Renal cortex interstitium (tissue), 11 donors: ENCODE measurements around the gene PIEZO2. TPM values are rescaled to one million over a fixed set of nuclear protein-coding genes. Genes with fewer than 3 reads are reported as not detected.
"Not testable (repeated sequence)": the region's sequence is repeated elsewhere in the genome, so short reads cannot be mapped to it uniquely, and the experiment has no call there.

ENCODE experiments used
- DNase-seq, 11 donors: peaks; one replicate each; pipeline ENCODE4 v3.0.0-alpha.2; 2013; ENCODE audit warnings: low read depth in 9 of 11, low spot score in 4 of 11; ENCODE audit errors: extremely low read depth in 1 of 11
- polyA plus RNA-seq, 3 donors: library from polyadenylated mRNA; unstranded; fragments of 120-200 nt; gene quantifications; one replicate each; pipeline ENCODE4 v1.2.1, GENCODE V29; 2013; ENCODE audit not compliant: insufficient read length in 3 of 3

PIEZO2 gene
- polyA plus RNA-seq, 3 donors, result 13.6 to 21.5 (median 17.9) TPM

- DNase-seq, result no peak
Observed at GRCh38 chr18:10847907-10848306, 301.5 kb downstream of the PIEZO2 start.

DNA sequence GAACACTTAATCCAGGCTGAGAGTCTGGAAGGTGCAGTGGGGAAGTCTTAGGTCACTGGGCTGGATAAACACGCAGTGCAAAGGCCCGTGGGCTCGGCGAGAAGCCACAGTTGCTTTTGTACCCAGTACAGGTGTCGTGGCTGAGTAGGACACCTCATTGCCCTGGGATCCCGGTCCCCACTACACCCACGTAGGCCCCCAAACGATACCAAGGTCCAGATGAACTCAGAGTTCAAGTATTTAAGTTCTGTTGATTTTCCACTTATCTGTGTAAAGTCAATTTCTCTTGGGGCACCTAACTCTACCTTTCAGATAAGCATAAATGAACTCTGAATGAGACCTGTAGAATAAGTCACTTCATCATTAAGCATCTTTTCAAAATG lies 302.0 kb downstream of the PIEZO2 start:
- DNase-seq, result no peak

GRCh38 chr18:10846657-10847407 lies 302.5 kb downstream of the PIEZO2 start:
- no peak for DNase-seq

DNA sequence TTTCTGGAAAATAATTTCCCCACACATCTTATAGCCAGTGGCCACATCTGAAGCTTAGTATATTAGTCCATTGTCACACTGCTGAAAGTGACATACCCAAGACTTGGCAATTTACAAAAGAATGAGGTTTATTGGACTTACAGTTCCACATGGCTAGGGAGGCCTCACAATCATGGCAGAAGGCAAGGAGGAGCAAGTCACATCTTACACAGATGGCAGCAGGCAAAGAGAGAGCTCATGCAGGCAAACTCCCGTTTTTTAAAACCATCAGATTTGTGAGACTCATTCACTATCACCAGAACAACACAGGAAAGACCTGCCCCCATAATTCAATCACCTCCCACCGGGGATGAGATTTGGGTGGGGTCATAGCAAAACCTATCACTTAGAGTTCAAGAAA lies 303.3 kb downstream of the PIEZO2 start:
- not testable (repeated sequence) for DNase-seq

DNA sequence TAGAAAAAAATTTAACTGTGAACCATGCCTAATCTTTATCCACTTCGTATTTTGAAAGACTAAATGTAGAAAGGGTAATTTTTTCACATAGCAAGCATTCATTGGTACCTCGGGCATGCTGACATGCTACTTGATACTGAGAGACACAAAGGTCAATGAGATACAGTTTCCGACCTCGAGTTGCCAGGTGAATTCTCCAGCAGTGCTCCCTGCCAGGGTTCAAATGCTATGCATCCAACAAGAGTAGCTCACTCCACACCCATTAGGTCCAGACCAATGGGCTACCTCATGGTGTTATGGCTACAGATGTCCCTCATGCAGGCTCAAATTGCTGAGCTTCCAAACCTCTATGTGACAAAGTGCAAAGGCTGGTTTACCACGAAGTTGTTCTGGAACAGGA lies 305.8 kb downstream of the PIEZO2 start:
- no peak for DNase-seq

- no peak for DNase-seq
Observed at GRCh38 chr18:10842861-10843260, 306.5 kb downstream of the PIEZO2 start.

DNA sequence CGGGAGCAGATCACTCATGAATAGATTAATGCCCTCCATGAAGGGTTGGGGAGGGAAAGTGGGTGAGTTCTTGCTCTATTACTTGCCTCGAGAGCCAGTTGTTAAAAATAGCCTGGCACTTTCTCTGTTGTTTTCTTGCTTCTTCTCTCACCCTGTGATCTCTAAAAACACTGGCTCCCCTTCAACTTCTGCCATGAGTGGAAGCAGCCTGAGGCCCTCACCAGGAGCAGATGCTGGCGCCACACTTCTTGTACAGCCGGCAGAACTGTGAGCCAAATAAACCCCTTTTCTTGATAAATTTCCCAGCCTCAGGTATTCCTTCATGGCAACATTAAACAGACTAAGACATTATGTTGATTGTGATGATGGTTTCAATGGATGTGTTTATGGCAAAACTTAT lies 307.0 kb downstream of the PIEZO2 start:
- DNase-seq, result no peak

GRCh38 chr18:10841203-10841602 lies 308.2 kb downstream of the PIEZO2 start:
- no peak for DNase-seq

DNA sequence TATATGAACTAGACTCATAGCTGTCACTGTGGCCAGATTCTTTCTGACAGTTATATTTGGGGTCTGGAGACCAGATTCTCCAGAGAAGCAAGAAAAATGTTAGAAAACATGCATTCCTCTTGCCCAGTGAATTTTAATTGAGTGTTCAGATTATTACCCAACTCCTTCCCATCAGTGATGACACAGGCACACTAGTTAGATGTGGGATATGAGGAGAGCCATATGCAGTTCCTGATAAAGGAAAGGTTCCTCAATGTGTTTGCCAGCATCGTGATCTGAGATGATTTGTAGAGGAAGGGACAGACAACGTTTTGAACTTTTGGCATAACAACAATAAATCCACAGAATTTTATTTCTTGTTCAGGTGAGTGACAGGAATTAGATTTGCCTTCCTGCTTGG lies 308.6 kb downstream of the PIEZO2 start:
- no peak for DNase-seq

- no peak for DNase-seq
Observed at GRCh38 chr18:10839421-10839820, 309.9 kb downstream of the PIEZO2 start.

DNA sequence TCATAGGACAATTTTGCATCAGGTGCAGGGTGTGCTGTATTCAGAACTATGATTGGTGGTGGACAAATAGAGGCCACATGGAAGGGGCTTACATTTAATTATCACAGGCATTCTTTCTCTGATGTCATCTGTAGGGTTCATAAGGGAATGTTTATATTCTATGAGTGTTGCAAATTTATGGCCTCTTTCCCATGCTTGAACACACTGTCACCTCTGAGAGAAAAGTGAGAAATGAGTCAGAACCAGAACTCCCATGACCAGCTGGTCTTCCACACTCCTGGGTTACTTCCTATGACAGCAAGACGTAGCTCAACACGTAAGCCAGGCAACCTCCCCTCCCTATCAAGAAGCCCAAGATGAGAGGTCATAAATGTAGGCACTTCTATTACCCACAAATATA lies 310.8 kb downstream of the PIEZO2 start:
- no peak for DNase-seq

- DNase-seq, result no peak
Observed at GRCh38 chr18:10834128-10834815, 315.1 kb downstream of the PIEZO2 start.

GRCh38 chr18:10833656-10834055 lies 315.7 kb downstream of the PIEZO2 start:
- DNase-seq, result no peak

DNA sequence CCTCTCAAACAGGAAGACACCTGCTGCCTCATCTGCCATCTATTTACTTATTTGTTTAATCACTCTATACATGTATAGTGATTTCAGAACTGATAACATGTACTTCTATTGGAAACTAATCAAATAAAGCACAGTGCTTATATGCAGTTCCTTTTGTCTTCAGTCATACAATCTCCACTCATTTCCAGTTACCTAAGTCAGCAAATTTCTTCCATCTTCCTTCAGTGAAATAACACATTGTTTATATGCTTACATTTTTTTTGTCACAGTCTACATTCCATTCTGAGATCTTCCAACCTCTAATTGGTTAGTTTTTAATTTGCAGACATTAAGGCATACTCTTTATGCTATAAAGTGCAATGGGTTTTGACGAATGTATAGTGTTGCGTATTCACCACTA lies 323.0 kb downstream of the PIEZO2 start:
- no peak for DNase-seq

DNA sequence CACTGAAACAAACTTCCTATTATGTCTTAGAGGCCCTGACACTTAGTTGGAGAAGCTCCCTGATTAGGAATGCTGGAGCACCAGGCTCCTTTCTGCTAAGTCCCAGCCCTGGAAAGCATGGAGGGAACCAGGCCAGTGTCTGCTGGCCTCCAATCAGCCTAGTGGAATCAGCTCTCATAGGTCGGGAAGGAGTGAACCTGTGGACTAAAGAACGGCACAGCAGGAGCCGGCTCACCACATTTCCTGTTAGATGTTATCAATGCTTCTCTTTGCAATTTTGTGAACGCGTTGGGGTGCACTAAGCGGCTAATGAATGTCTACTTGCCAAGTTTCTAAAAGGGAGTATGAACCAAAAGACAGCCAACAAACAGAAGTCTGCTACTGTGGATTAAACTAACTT lies 326.9 kb downstream of the PIEZO2 start:
- no peak for DNase-seq

- DNase-seq, result no peak
Observed at GRCh38 chr18:10820681-10821080, 328.7 kb downstream of the PIEZO2 start.

- no peak for DNase-seq
Observed at GRCh38 chr18:10814336-10814735, 335.0 kb downstream of the PIEZO2 start.

DNA sequence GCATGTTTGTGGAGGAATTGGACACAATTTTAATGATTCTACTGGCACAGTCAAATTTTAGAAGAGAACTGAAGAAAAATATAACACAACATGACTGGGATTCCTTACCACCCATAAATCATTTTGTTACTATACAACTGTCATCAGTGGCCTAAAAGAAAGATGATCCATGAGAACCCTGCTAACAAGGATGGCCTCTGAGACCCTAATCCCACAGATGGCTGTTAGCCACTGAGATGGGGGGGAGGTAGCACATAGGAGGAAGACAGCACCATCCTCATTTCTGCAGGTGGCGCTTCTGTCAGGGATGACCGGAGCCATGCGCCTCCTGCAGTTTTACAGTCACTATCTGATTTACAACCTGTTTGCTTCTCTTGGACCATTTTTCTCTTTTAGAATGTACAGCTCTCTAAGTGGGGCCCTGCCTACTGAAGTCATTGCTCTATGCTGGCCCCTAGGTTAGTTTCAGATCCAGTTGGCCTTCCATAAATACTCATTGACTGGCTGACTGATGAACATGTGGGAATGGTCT lies 343.7 kb downstream of the PIEZO2 start:
- peak in 5 of 11 donors; percentile 15 to 24 (median 18) for DNase-seq

GRCh38 chr18:10804126-10804525 lies 345.2 kb downstream of the PIEZO2 start:
- no peak for DNase-seq

DNA sequence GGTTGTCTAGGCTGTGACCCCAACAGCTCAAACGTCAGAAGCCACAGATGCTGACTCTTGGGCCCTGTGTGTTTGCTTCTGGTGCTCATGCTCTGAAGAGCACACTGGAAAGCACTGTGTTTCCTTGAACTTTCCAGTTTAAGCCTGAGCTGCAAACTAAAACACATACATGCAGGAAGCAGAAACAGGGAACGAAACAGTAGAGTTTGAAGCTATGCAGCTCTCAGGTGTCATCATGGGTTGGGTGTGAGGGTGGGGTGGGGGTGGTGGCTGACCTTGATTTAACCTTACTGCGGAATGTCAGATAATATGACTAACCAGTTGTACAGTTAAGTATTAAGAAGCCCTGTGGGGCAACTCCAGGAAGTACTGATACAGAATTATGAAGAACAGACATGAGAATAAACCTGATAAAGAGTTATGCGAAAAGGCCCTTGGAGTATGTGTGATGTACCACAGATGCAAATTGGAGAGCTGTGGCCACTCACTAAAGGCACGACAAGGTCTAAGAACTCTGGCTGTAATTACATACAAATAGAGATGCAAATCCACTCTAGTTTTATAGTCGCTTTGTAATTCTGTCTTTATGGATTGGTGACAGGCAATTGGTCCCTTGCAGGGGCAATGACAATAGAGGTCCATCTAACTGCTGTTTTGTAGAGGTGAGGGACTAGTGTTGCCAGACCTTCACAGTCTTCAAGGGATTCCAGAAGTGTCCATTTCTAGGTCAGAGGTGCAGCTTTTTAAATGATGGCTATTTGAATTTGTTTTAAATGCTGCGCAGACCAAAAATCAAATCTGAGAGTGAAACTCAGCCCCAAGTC lies 350.4 kb downstream of the PIEZO2 start:
- DNase-seq, result peak in 1 of 11 donors; percentile 21
